Endothelial cell of umbilical vein (primary cell): ENCODE measurements around the gene CTBP1. TPM values are rescaled to one million over a fixed set of nuclear protein-coding genes. Genes with fewer than 3 reads are reported as not detected.

ENCODE experiments used
- BruUV-seq: library from RNA; stranded (reverse); fragments of 400-500 nt; replicated peaks from 2 replicates; lab custom pipeline; 2021; lab: Mats Ljungman, UMichigan
- CTCF ChIA-PET: fragments of 300-600, 350-600 bp; sonication (Branson Sonifier 250); formaldehyde crosslinking; loops from one replicate; lab custom pipeline; 2021; ENCODE audit warnings: antibody characterized with exemption, inconsistent platforms; lab: Charles Lee
- POLR2A ChIA-PET: fragments of 300-600, 350-600 bp; sonication (Branson Sonifier 250); formaldehyde crosslinking; loops from one replicate; lab custom pipeline; 2021; ENCODE audit warnings: antibody characterized with exemption, inconsistent platforms; lab: Charles Lee
- DNase-seq: peaks from one replicate; pipeline ENCODE4 v3.0.0-alpha.2; 2011; ENCODE audit warnings: low read depth, low spot score
- FAIRE-seq: peaks from 2 replicates; lab custom pipeline; 2011; peaks lifted over from hg19 to GRCh38; lab: Jason Lieb, UNC
- H2AFZ ChIP-seq: 2 replicates; pipeline ENCODE4 v1.6.0; 2012; ENCODE audit warnings: low read depth, low read length, control low read depth, inconsistent platforms
- H3K27ac ChIP-seq: 2 replicates; pipeline ENCODE4 v1.5.1; 2011; ENCODE audit warnings: low read depth, mild to moderate bottlenecking, control low read depth, low read length, moderate library complexity; ENCODE audit not compliant: insufficient read depth
- H3K27me3 ChIP-seq, 2 experiments: 2 replicates each; pipeline versions ENCODE4 v1.6.0 to v1.6.1; 2011; ENCODE audit warnings: low read length in 2 of 2, mixed read lengths in 1 of 2; ENCODE audit not compliant: control insufficient read depth in 2 of 2, insufficient read depth in 2 of 2
- H3K36me3 ChIP-seq, 2 experiments: 2 replicates in 1 of 2; 3 replicates in 1 of 2; pipeline ENCODE4 v1.5.1; 2011; ENCODE audit warnings: low read length in 2 of 2, mild to moderate bottlenecking in 1 of 2, moderate library complexity in 1 of 2; ENCODE audit not compliant: control insufficient read depth in 2 of 2, insufficient read depth in 2 of 2; ENCODE audit errors: extremely low read depth in 1 of 2
- H3K4me1 ChIP-seq: 3 replicates; pipeline ENCODE4 v1.5.1; 2011; ENCODE audit warnings: mild to moderate bottlenecking, low read length; ENCODE audit not compliant: control insufficient read depth, insufficient read depth; ENCODE audit errors: extremely low read depth
- H3K4me2 ChIP-seq: 2 replicates; pipeline ENCODE4 v1.6.1; 2011; ENCODE audit warnings: low read length, control low read depth, mixed read lengths; ENCODE audit not compliant: insufficient read depth
- H3K4me3 ChIP-seq, 3 experiments: fragments of 200-600 bp in 1 of 3; sonication (generic), shearing (Covaris generic) in 1 of 3; replicated peaks in 1 of 3; 2 replicates each; pipeline ENCODE4 v1.5.1; 2011 to 2016; ENCODE audit warnings: control low read depth in 3 of 3, low read length in 3 of 3, mild to moderate bottlenecking in 2 of 3, inconsistent platforms in 1 of 3, low read depth in 1 of 3, moderate library complexity in 1 of 3; ENCODE audit not compliant: insufficient read depth in 1 of 3
- H3K79me2 ChIP-seq: 2 replicates; pipeline ENCODE4 v1.6.0; 2012; ENCODE audit warnings: low read length, inconsistent platforms; ENCODE audit not compliant: control insufficient read depth, insufficient read depth
- H3K9ac ChIP-seq: replicated peaks from 2 replicates; pipeline ENCODE3; 2011; ENCODE audit warnings: low read length, control low read depth; ENCODE audit not compliant: insufficient read depth; ENCODE audit errors: extremely low read depth
- H3K9me1 ChIP-seq: replicated peaks from 3 replicates; pipeline ENCODE4 v1.6.0; 2011; ENCODE audit warnings: mild to moderate bottlenecking, low read length; ENCODE audit not compliant: control insufficient read depth, insufficient read depth; ENCODE audit errors: extremely low read depth
- H3K9me3 ChIP-seq: replicated peaks from 2 replicates; pipeline ENCODE4 v1.5.1; 2012; ENCODE audit warnings: low read length, inconsistent platforms; ENCODE audit not compliant: control insufficient read depth, insufficient read depth
- H4K20me1 ChIP-seq: replicated peaks from 2 replicates; pipeline ENCODE3; 2011; ENCODE audit warnings: mild to moderate bottlenecking, low read length; ENCODE audit not compliant: control insufficient read depth, insufficient read depth; ENCODE audit errors: extremely low read depth
- EZH2 ChIP-seq: IDR thresholded peaks from 2 replicates; pipeline ENCODE4 v1.6.1; 2012; ENCODE audit warnings: borderline replicate concordance, low read depth, mild to moderate bottlenecking, moderate library complexity, low read length, inconsistent platforms; ENCODE audit not compliant: severe bottlenecking
- FOS ChIP-seq: IDR thresholded peaks from 2 replicates; pipeline ENCODE4 v1.6.1; 2011; ENCODE audit warnings: mild to moderate bottlenecking, low read length, moderate library complexity, borderline replicate concordance; ENCODE audit not compliant: insufficient read depth
- GATA2 ChIP-seq: IDR thresholded peaks from 2 replicates; pipeline ENCODE4 v1.7.0; 2011; ENCODE audit warnings: low read depth, mild to moderate bottlenecking, moderate library complexity, mixed read lengths, low read length; ENCODE audit not compliant: insufficient read length, insufficient read depth
- JUN ChIP-seq: IDR thresholded peaks from 2 replicates; pipeline ENCODE4 v1.6.1; 2011; ENCODE audit warnings: borderline replicate concordance, low read depth; ENCODE audit not compliant: insufficient read length, insufficient read depth
- MYC ChIP-seq: IDR thresholded peaks from one replicate; pipeline ENCODE4 v1.6.1; 2011; ENCODE audit warnings: mild to moderate bottlenecking, low read depth, low read length
- POLR2A ChIP-seq: IDR thresholded peaks from 2 replicates; pipeline ENCODE4 v1.6.1; 2012; ENCODE audit warnings: low read depth, mild to moderate bottlenecking, control low read depth, low read length
- POLR2AphosphoS5 ChIP-seq: IDR thresholded peaks from 2 replicates; pipeline ENCODE4 v1.6.1; 2012; ENCODE audit warnings: low read depth, mild to moderate bottlenecking, control low read depth, low read length, moderate library complexity; ENCODE audit not compliant: insufficient read depth
- dilution Hi-C: fragments of 300-500 bp; cut with MboI; formaldehyde crosslinking; loops from one replicate; pipeline ENCODE4 v1.15.0; 2019; ENCODE audit warnings: low sequenced_read_pairs; ENCODE audit not compliant: extremely low pct_ligation_motif_present
- intact Hi-C: fragments of 100-400 bp; cut with micrococcal nuclease; formaldehyde crosslinking; loops from one replicate; pipeline ENCODE4 v1.10.0; 2022
- polyA plus RNA-seq, 4 experiments: library from polyadenylated mRNA; depleted of rRNA in 3 of 4; stranded (reverse) in 3 of 4; unstranded in 1 of 4; fragments of >200 nt; gene quantifications; 2 replicates each; pipeline versions ENCODE4 v1.2.1 to v1.2.3, GENCODE V29; 2011 to 2012; ENCODE audit warnings: missing spikeins in 1 of 4
- total RNA-seq: library from RNA; stranded (reverse); gene quantifications from 2 replicates; pipeline ENCODE4 v1.2.3, GENCODE V29; 2021
- TF ChIP-seq, protein P1 (sequence below), 2 donors: IDR thresholded peaks; 1 replicate in 1 of 2; 2 replicates in 1 of 2; pipeline ENCODE4 v1.5.1; 2011; ENCODE audit warnings: low read length in 2 of 2, mild to moderate bottlenecking in 2 of 2, moderate library complexity in 2 of 2, control low read depth in 1 of 2, inconsistent platforms in 1 of 2, low read depth in 1 of 2; ENCODE audit not compliant: insufficient read depth in 1 of 2; ENCODE audit errors: extremely low read depth in 1 of 2
- TF ChIP-seq, protein P2 (sequence below): IDR thresholded peaks from 2 replicates; pipeline ENCODE4 v1.6.1; 2011; ENCODE audit not compliant: insufficient read depth, insufficient read length

Gene CTBP1
- total and polyA plus RNA-seq, 2 donors (not counting 3 experiments of a cell fraction or from before 2014, with no cell fraction given) = 165 to 167 TPM

DNA sequence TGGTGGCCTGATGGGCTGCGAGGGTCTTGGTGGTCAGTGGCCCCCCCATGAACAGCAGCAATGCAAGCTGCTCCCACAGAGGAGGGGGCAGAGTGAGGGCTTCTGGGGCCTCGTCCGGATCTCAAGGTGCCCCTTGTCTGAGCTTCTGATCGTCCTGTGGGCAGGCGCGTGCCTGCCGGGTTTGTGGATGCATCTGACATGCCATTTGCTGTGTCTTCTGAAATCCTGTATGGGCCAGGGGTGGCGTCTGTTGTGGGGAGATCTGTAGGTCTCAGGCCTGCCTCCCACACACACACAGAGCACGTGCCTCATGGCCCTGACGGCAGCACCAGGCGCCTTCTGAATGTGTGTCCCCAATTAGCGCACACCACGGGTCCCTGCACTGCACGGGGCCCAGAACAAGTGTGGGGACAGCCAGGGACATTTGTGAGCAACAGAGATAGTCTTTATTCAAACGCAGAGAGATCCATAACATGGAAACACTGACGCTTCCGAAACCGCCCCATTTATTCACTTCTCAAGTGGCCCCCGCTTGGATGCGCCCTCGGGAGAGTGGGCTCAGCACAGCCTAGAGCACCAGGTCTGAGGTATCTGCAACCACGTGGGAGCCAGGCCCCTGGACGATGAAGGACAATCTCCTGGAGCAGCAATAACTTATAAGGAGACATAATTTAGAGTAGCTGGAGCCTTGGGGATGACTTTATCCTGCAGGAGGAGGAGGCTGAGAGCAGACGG lies 82.3 kb downstream of the CTBP1 start:
- FAIRE-seq = no peak
- Histone ChIP-seq H3K4me3 (no peak overlapping the region), H3K79me2 (no peaks in the 10 kb centered on the region), H3K27ac (no peak overlapping the region), H3K9me3 (no peaks in the 10 kb centered on the region), H3K4me2 (no peak overlapping the region), H3K4me1 (peaks cover 3% of the 10 kb centered on the region), H3K9me1 (no peaks in the 10 kb centered on the region), H2AFZ (no peak overlapping the region), H3K27me3 (peaks cover 16 to 18% of the 10 kb centered on the region in 2 experiments), H3K36me3 (no peaks in the 10 kb centered on the region), H4K20me1 (no peaks in the 10 kb centered on the region), H3K9ac (no peak overlapping the region)
- BruUV-seq = no TSS peak
- dilution Hi-C loops (no loop called here), intact Hi-C loops (loop anchor here (1.0 kb wide), 4 partner anchors 81 to 463 kb away; partner anchors contain the start of gene MAEA)
- no peak for DNase-seq
- ChIA-PET CTCF (interaction anchor here (0.8 to 5.3 kb wide), 7 partner anchors 9 to 102 kb away, joined by 3 to 52 read pairs (median 4); no protein-coding TSS in a partner anchor), POLR2A (no interaction called here)
- TF ChIP-seq MYC (no peak), JUN (no peak), POLR2A (no peak), FOS (no peak), POLR2AphosphoS5 (no peak), GATA2 (no peak), EZH2 (no peak)
- TF ChIP-seq, protein P1, sequence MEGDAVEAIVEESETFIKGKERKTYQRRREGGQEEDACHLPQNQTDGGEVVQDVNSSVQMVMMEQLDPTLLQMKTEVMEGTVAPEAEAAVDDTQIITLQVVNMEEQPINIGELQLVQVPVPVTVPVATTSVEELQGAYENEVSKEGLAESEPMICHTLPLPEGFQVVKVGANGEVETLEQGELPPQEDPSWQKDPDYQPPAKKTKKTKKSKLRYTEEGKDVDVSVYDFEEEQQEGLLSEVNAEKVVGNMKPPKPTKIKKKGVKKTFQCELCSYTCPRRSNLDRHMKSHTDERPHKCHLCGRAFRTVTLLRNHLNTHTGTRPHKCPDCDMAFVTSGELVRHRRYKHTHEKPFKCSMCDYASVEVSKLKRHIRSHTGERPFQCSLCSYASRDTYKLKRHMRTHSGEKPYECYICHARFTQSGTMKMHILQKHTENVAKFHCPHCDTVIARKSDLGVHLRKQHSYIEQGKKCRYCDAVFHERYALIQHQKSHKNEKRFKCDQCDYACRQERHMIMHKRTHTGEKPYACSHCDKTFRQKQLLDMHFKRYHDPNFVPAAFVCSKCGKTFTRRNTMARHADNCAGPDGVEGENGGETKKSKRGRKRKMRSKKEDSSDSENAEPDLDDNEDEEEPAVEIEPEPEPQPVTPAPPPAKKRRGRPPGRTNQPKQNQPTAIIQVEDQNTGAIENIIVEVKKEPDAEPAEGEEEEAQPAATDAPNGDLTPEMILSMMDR (IDR thresholded peaks at IDR 0.05; ENCODE audit: extremely low read depth in 1 of 2, insufficient read depth in 1 of 2, low read depth in 1 of 2, low read length in 2 of 2) = no peak
- TF ChIP-seq, protein P2, sequence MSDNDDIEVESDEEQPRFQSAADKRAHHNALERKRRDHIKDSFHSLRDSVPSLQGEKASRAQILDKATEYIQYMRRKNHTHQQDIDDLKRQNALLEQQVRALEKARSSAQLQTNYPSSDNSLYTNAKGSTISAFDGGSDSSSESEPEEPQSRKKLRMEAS = no peak
